Endodermal cell (in vitro differentiated cells): ENCODE results near the gene CYB5B. TPM values are rescaled to one million over a fixed set of nuclear protein-coding genes. Genes with fewer than 3 reads are reported as not detected.

Experiments
- DNase-seq: peaks from one replicate; pipeline ENCODE4 v3.0.0-alpha.2; 2017
- H3K27ac ChIP-seq: 2 replicates; pipeline ENCODE4 v1.5.1; 2013; ENCODE audit warnings: mild to moderate bottlenecking, low read depth, low read length, moderate library complexity
- H3K27me3 ChIP-seq: 2 replicates; pipeline ENCODE4 v1.6.1; 2013; ENCODE audit warnings: mild to moderate bottlenecking, low read length, moderate library complexity; ENCODE audit not compliant: insufficient read depth, control insufficient read depth, poor library complexity, severe bottlenecking
- H3K36me3 ChIP-seq: 2 replicates; pipeline ENCODE4 v1.7.0; 2013; ENCODE audit warnings: mild to moderate bottlenecking, low read length, moderate library complexity; ENCODE audit not compliant: control insufficient read depth, insufficient read depth
- H3K4me1 ChIP-seq: one replicate; pipeline ENCODE4 v1.7.0; 2013; ENCODE audit warnings: low read length; ENCODE audit not compliant: control insufficient read depth, insufficient read depth
- H3K4me3 ChIP-seq: 2 replicates; pipeline ENCODE4 v1.5.1; 2013; ENCODE audit warnings: mild to moderate bottlenecking, low read length, moderate library complexity
- H3K9ac ChIP-seq: 2 replicates; pipeline ENCODE4 v1.6.1; 2013; ENCODE audit warnings: mild to moderate bottlenecking, low read length, moderate library complexity; ENCODE audit not compliant: poor library complexity, severe bottlenecking; ENCODE audit errors: extremely low read depth
- H3K9me3 ChIP-seq: 2 replicates; pipeline ENCODE4 v1.6.1; 2013; ENCODE audit warnings: mild to moderate bottlenecking, low read length, moderate library complexity; ENCODE audit not compliant: control insufficient read depth
- H3K27ac Mint-ChIP-seq: 2 replicates; pipeline ENCODE4 v1.8.0; 2020; ENCODE audit warnings: mixed read lengths
- H3K27me3 Mint-ChIP-seq: 2 replicates; pipeline ENCODE4 v1.8.0; 2021; ENCODE audit warnings: mild to moderate bottlenecking, mixed read lengths; ENCODE audit not compliant: insufficient read depth
- H3K36me3 Mint-ChIP-seq: 2 replicates; pipeline ENCODE4 v1.8.0; 2020; ENCODE audit warnings: low read depth, mixed read lengths
- H3K4me1 Mint-ChIP-seq: 2 replicates; pipeline ENCODE4 v1.8.0; 2020; ENCODE audit warnings: mixed read lengths
- H3K4me3 Mint-ChIP-seq: 2 replicates; pipeline ENCODE4 v1.8.0; 2020; ENCODE audit warnings: mild to moderate bottlenecking, moderate library complexity, mixed read lengths
- H3K9me3 Mint-ChIP-seq: 2 replicates; pipeline ENCODE4 v1.8.0; 2020; ENCODE audit warnings: mild to moderate bottlenecking, mixed read lengths
- WGBS, 2 experiments: methylation state at CpG; one replicate each; pipeline versions ENCODE4 v1.1.5 to v1.1.7; 2013; ENCODE audit warnings: missing lambda C conversion rate in 2 of 2, mixed read lengths in 1 of 2; ENCODE audit not compliant: insufficient coverage in 1 of 2, insufficient read length in 1 of 2; 5-methylcytosine and 5-hydroxymethylcytosine counted together
- total RNA-seq, 2 donors: library from RNA; stranded (reverse); fragmentation: NEBNext Ultra II Directional in 1 of 2; extraction: Animal tissue kit (Norgen Biotek cat#: 25700) in 1 of 2; gene quantifications; 2 replicates in 1 of 2; 3 replicates in 1 of 2; pipeline ENCODE4 v1.2.1, GENCODE V29; 2021
- TF ChIP-seq, protein P1 (sequence below): fragments of 200-600 bp; sonication (generic); conservative IDR thresholded peaks from 2 replicates; pipeline ENCODE4 v1.5.0; 2021; ENCODE audit warnings: antibody characterized with exemption, mild to moderate bottlenecking

The CYB5B gene
- total RNA-seq, 2 donors from 2014 or later = 123 to 131 TPM

DNA sequence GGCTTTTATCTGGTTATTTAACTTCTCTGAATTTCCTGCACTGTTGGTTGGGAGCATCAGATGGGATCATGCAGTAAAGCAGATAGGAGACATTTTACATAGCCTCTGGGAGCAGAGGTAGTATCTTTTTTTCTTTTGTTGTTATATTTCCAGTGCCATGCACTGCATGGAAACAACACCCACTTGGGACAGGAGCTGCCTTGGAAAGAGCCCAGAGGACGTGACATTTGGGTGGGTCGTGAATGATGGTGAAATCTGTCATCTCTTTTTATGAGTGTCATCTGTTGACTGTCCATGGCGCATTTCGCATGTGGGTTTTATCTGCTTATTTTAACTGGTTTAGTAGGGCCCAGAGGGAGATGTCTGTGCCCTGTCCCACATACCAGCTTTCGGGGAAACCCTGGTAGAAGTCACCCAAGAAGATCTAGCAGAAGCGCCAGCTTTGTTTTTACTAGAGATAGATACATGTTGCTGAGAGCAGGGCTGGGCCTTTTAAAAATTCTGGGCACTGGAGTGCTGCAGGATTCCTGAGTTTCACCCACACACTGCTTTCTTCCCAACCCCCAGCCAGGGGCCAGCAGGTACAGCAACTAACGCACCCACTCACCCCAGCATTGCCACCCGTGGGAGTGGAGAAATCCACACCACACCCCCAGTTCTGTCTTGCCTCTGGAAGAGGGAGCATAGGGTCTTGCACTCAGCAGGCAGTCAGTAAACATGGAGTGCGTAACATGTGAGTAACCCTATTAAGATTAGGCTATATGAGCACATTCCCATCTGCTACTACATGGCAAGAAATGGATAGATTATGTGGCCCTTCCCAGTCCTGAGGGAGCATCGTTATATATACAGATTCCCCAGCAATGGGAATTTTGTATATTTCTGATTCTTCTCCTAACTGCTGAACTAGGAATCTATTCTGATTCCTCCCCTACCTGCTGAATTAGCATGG, 30.2 kb upstream of the CYB5B start:
- Mint-ChIP-seq H3K9me3 (no peaks in the 10 kb centered on the region), H3K27me3 (no peaks in the 10 kb centered on the region), H3K36me3 (no peaks in the 10 kb centered on the region), H3K27ac (no peak overlapping the region), H3K4me1 (peaks cover 17% of the 10 kb centered on the region), H3K4me3 (no peak overlapping the region)
- no peak overlapping the region for H3K4me3 ChIP-seq
- no peak overlapping the region for H3K9ac ChIP-seq
- H3K4me1 ChIP-seq = no peaks in the 10 kb centered on the region
- H3K27me3 ChIP-seq = no peaks in the 10 kb centered on the region
- no peak for DNase-seq
- H3K9me3 ChIP-seq = no peaks in the 10 kb centered on the region
- TF ChIP-seq, protein P1, sequence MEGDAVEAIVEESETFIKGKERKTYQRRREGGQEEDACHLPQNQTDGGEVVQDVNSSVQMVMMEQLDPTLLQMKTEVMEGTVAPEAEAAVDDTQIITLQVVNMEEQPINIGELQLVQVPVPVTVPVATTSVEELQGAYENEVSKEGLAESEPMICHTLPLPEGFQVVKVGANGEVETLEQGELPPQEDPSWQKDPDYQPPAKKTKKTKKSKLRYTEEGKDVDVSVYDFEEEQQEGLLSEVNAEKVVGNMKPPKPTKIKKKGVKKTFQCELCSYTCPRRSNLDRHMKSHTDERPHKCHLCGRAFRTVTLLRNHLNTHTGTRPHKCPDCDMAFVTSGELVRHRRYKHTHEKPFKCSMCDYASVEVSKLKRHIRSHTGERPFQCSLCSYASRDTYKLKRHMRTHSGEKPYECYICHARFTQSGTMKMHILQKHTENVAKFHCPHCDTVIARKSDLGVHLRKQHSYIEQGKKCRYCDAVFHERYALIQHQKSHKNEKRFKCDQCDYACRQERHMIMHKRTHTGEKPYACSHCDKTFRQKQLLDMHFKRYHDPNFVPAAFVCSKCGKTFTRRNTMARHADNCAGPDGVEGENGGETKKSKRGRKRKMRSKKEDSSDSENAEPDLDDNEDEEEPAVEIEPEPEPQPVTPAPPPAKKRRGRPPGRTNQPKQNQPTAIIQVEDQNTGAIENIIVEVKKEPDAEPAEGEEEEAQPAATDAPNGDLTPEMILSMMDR = no peak
- no peak overlapping the region for H3K27ac ChIP-seq
- no peaks in the 10 kb centered on the region for H3K36me3 ChIP-seq
- 89 to 93% methylated on average over 5 to 10 of the region's 10 CpGs for WGBS, 2 experiments

DNA sequence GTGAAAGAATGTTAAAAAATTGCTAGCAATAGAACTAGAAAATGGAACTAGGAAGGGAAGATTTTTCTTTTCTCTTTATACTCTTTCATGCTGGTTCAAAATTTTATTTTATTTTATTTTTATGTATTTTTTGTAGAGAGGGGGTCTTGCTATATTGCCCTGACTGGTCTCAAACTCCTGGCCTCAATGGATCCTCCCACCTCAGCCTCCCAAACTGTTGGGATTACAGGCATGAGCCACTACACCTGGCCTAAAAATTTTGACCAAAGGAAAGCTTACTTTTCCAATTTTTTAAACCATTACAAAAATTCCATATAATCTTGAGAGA, 28.6 kb upstream of the CYB5B start:
- peak overlapping the region; percentile 91 for H3K27ac Mint-ChIP-seq
- no peaks in the 10 kb centered on the region for H3K9me3 ChIP-seq
- H3K27me3 ChIP-seq = no peaks in the 10 kb centered on the region
- H3K4me1 Mint-ChIP-seq = peaks cover 17% of the 10 kb centered on the region
- no peaks in the 10 kb centered on the region for H3K36me3 Mint-ChIP-seq
- TF ChIP-seq, protein P1 = no peak
- H3K27me3 Mint-ChIP-seq = no peaks in the 10 kb centered on the region
- H3K27ac ChIP-seq = no peak overlapping the region
- H3K9me3 Mint-ChIP-seq = no peaks in the 10 kb centered on the region
- H3K4me3 ChIP-seq = no peak overlapping the region
- no peak overlapping the region for H3K9ac ChIP-seq
- no peak overlapping the region for H3K4me3 Mint-ChIP-seq
- DNase-seq = no peak
- H3K4me1 ChIP-seq = no peaks in the 10 kb centered on the region
- H3K36me3 ChIP-seq = no peaks in the 10 kb centered on the region

DNA sequence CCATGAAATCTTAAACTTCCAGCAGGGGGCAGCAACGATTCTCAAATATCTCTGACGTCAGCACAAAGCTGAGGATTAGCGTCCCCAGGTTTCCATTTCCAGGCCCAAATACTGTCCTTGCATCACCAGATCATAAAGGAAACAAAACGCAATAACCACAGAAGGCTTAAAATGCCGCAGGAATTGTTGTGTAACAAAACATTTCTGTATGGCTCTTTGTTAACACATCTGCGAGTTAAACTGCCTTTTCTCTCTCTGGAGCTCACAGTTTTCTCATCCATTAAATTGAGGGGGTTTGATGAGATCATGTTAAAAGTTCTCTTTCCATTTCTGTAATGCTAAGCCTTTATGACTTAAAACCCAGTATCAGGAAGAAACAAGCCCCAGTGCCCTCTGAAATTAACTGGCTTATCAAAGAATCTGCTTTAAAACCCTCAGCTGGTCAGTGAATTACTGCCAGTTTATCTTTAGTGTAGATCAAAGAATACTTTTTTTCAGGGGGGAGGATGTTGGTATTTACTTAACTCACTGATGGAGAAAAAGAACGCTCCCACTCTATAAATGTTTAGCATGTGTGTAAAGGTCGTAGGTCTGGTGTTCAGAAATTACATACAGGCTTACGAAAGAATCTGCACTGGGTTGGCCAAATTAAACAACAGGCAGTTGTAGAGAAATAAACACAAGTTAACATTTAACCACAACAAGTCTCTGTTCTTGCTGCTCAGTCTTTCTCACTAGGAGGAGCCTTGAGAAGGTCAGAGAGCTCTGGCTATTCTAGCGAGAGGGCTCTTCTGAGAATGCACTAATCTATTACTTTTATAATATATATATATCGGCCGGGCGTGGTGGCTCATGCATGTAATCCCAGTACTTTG, 28.0 kb upstream of the CYB5B start:
- TF ChIP-seq, protein P1 = peak; percentile 86
- Mint-ChIP-seq H3K36me3 (no peaks in the 10 kb centered on the region), H3K9me3 (no peaks in the 10 kb centered on the region), H3K27ac (peak overlapping the region; percentile 91), H3K4me3 (no peak overlapping the region), H3K27me3 (no peaks in the 10 kb centered on the region), H3K4me1 (peaks cover 17% of the 10 kb centered on the region)
- no peaks in the 10 kb centered on the region for H3K4me1 ChIP-seq
- no peak overlapping the region for H3K9ac ChIP-seq
- no peaks in the 10 kb centered on the region for H3K27me3 ChIP-seq
- no peaks in the 10 kb centered on the region for H3K9me3 ChIP-seq
- 38 to 49% methylated on average over 8 to 12 of the region's 13 CpGs for WGBS, 2 experiments
- DNase-seq = peak; percentile 86
- H3K36me3 ChIP-seq = no peaks in the 10 kb centered on the region
- H3K4me3 ChIP-seq = no peak overlapping the region
- no peak overlapping the region for H3K27ac ChIP-seq
